Transverse colon (tissue), 4 donors: ENCODE measurements around the gene RABL2A. TPM values are rescaled to one million over a fixed set of nuclear protein-coding genes. Genes with fewer than 3 reads are reported as not detected.
A peak's percentile ranks its signal among the peaks of the same experiment; 100 is the strongest.
"Not testable (repeated sequence)": the region's sequence is repeated elsewhere in the genome, so short reads cannot be mapped to it uniquely, and the experiment has no call there.

Source experiments
- DNase-seq: peaks from one replicate; pipeline ENCODE4 v3.0.0-alpha.2; 2019
- H3K27ac ChIP-seq, 4 donors: fragments of 200-600 bp; sonication (generic); 2 replicates each; pipeline ENCODE4 v1.5.1; 2016 to 2018; ENCODE audit warnings: inconsistent platforms in 4 of 4
- H3K27me3 ChIP-seq: fragments of 200-600 bp; sonication (generic); 2 replicates; pipeline ENCODE4 v1.5.1; 2017; ENCODE audit warnings: inconsistent platforms
- H3K36me3 ChIP-seq, 4 donors: fragments of 200-600 bp; sonication (generic); 2 replicates each; pipeline ENCODE4 v1.5.1; 2017 to 2019; ENCODE audit warnings: inconsistent platforms in 4 of 4
- H3K4me1 ChIP-seq, 4 donors: fragments of 200-600 bp; sonication (generic); 2 replicates each; pipeline ENCODE4 v1.5.1; 2017 to 2020; ENCODE audit warnings: inconsistent platforms in 4 of 4
- H3K4me3 ChIP-seq, 4 donors: fragments of 200-600 bp; sonication (generic); 1 replicate in 1 of 4; 2 replicates in 3 of 4; pipeline versions ENCODE4 v1.5.1 to v1.6.1; 2017 to 2019; ENCODE audit warnings: inconsistent platforms in 4 of 4
- H3K9me3 ChIP-seq, 2 donors: fragments of 200-600 bp; sonication (generic); 2 replicates each; pipeline ENCODE4 v1.5.1; 2017 to 2019; ENCODE audit warnings: inconsistent platforms in 2 of 2
- WGBS, 2 donors: methylation state at CpG; one replicate each; pipeline ENCODE4 v1.1.5; 2018; ENCODE audit warnings: low coverage in 1 of 2; 5-methylcytosine and 5-hydroxymethylcytosine counted together
- in situ Hi-C, 4 donors: fragments of 200-750 bp; cut with MboI; loops; one replicate each; pipeline versions ENCODE4 v1.15.0 to v1.15.1; 2017; ENCODE audit warnings: low sequenced_read_pairs in 3 of 4, low pct_ligation_motif_present in 1 of 4, low pct_unique_long_range_greater_than_20kb in 1 of 4
- intact Hi-C: fragments of 100-400 bp; cut with DNase I; formaldehyde crosslinking; loops from one replicate; pipeline ENCODE4 v1.15.1; 2023; ENCODE audit warnings: low total_unique reads
- total RNA-seq, 4 donors: library from RNA; depleted of rRNA; stranded (reverse); fragments of >200 nt; gene quantifications; one replicate each; pipeline ENCODE4 v1.1.0, GENCODE V29; 2016
- TF ChIP-seq, protein P1 (sequence below), 5 experiments: fragments of 200-600 bp in 3 of 5; fragments of 450-650 bp in 2 of 5; sonication (generic) in 3 of 5; IDR thresholded peaks; 1 replicate in 2 of 5; 2 replicates in 3 of 5; pipeline ENCODE4 v1.5.1; 2016 to 2017; ENCODE audit warnings: antibody characterized with exemption in 5 of 5, inconsistent platforms in 3 of 5, mild to moderate bottlenecking in 2 of 5, moderate library complexity in 1 of 5

The RABL2A gene
- total RNA-seq, 4 donors from 2014 or later: 13.5 to 44.8 (median 16.6) TPM

DNA sequence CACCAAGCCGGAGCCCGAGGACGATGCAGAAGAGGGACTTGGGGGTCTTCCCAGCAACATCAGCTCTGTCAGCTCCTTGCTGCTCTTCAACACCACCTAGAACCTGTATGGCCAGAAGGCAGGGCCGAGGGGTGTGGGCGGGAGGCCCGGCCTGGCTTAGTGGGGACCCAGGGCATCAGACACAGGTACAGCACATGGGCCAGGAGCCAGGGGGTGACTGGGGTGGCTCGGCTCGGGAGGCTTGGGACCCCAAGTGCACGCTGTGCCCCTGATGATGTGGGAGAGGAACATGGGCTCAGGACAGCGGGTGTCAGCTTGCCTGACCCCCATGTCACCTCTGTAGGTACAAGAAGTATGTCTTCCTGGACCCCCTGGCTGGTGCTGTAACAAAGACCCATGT, 31.3 kb upstream of the RABL2A start:
- H3K4me3 ChIP-seq, H3K36me3 ChIP-seq, in situ Hi-C loops, H3K9me3 ChIP-seq, H3K27ac ChIP-seq, intact Hi-C loops, H3K27me3 ChIP-seq, DNase-seq, H3K4me1 ChIP-seq: not testable (repeated sequence)
- WGBS, 2 donors: 95% methylated on average over 7 of the region's 10 CpGs; no CpG with 5 or more reads in 1 of the 2 donors

DNA sequence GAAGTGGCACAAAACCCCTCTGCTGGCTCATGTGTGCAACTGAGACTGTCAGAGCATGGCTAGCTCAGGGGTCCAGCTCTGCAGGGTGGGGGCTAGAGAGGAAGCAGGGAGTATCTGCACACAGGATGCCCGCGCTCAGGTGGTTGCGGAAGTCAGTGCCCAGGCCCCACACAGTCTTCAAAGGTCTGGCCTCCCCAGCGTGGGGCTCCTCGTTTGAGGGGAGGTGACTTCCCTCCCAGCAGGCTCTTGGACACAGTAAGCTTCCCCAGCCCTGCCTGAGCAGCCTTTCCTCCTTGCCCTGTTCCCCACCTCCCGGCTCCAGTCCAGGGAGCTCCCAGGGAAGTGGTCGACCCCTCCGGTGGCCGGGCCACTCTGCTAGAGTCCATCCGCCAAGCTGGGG, 29.9 kb upstream of the RABL2A start:
- DNase-seq, H3K36me3 ChIP-seq, H3K27me3 ChIP-seq, H3K4me3 ChIP-seq, in situ Hi-C loops, H3K9me3 ChIP-seq, H3K4me1 ChIP-seq, intact Hi-C loops, H3K27ac ChIP-seq: not testable (repeated sequence)
- WGBS, 2 donors: 95% methylated on average over 6 of the region's 10 CpGs; no CpG with 5 or more reads in 1 of the 2 donors

DNA sequence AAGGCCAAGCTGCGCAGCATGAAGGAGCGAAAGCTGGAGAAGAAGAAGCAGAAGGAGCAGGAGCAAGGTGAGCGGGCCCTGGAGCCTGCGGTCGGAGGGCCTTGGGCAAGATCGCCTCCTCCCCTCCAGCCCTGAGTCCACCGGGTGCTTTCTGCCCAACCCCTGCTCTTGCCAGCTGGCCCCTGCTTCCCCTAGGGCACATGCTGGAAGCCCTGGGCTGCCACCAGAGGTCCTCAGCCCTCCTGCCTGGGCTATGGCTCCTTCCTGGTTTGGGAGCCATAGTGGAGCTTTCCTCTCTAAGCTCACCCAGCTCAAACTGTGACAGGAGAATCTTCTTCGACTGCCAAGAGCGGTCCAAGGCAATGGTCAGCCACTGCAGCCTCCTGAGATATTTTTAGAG, 29.5 kb upstream of the RABL2A start:
- whole genome bisulfite sequencing, 2 donors: no CpG with 5 or more reads among the region's 9 CpGs
- intact Hi-C loops, H3K9me3 ChIP-seq, H3K27me3 ChIP-seq, H3K4me3 ChIP-seq, H3K27ac ChIP-seq, DNase-seq, H3K4me1 ChIP-seq, in situ Hi-C loops, H3K36me3 ChIP-seq: not testable (repeated sequence)

DNA sequence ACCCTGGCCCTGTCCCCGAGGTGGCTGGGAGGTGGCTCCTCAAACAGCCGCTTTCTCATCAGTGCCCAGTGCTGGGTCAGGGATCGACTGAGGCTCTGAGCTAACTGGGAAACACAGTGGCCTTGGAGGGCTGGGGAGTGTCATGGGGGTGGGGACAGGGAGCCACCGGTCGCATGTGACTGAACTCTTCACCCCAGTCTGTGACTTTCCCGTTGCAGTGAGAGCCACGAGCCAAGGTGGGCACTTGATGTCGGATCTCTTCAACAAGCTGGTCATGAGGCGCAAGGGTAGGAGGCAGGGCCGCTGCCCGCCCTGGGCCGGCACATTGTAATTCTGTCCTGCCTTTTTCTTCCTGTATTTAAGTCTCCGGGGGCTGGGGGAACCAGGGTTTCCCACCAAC, 28.9 kb upstream of the RABL2A start:
- H3K36me3 ChIP-seq, H3K9me3 ChIP-seq, H3K4me3 ChIP-seq, in situ Hi-C loops, H3K27ac ChIP-seq, H3K4me1 ChIP-seq, intact Hi-C loops, DNase-seq, H3K27me3 ChIP-seq: not testable (repeated sequence)
- 83% methylated on average over 11 of the region's 13 CpGs; no CpG with 5 or more reads in 1 of the 2 donors for WGBS, 2 donors

DNA sequence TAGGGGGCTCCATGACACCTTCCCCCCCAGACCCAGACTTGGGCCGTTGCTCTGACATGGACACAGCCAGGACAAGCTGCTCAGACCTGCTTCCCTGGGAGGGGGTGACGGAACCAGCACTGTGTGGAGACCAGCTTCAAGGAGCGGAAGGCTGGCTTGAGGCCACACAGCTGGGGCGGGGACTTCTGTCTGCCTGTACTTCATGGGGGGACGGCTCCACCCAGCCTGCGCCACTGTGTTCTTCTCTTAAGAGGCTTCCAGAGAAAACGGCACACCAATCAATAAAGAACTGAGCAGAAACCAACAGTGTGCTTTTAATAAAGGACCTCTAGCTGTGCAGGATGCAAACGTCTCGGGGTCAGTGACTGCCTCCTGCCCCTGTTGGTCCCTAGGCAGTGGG, 28.3 kb upstream of the RABL2A start:
- in situ Hi-C loops, intact Hi-C loops, DNase-seq, H3K4me3 ChIP-seq, H3K36me3 ChIP-seq, H3K4me1 ChIP-seq, H3K27me3 ChIP-seq, H3K27ac ChIP-seq, H3K9me3 ChIP-seq: not testable (repeated sequence)
- WGBS, 2 donors: 90% methylated on average over 4 of the region's 9 CpGs; no CpG with 5 or more reads in 1 of the 2 donors

DNA sequence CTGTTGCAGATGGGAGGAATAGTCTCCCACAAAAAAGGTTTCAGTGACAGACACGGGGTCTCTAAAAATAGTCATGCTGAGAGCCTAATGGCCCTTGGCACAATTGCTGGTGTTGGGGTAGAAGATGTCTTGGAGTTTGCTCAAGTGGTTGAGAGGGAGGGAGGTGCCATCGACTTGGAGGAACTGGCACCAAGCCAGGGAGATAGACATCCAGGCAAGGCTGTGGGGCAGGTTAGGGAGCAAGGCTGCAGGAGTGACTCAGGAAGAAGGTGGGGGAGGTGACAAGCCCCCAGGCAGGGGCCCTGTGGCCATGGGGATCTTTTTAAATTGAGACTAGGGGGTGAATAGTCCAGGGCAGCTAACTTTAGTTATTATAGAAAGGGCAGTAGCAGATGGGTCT, 27.9 kb upstream of the RABL2A start:
- in situ Hi-C loops, H3K36me3 ChIP-seq, H3K4me3 ChIP-seq, intact Hi-C loops, DNase-seq, H3K4me1 ChIP-seq, H3K27me3 ChIP-seq, H3K9me3 ChIP-seq, H3K27ac ChIP-seq: not testable (repeated sequence)
- 18% methylated on average over 1 of the region's 2 CpGs; no CpG with 5 or more reads in 1 of the 2 donors for whole genome bisulfite sequencing, 2 donors

DNA sequence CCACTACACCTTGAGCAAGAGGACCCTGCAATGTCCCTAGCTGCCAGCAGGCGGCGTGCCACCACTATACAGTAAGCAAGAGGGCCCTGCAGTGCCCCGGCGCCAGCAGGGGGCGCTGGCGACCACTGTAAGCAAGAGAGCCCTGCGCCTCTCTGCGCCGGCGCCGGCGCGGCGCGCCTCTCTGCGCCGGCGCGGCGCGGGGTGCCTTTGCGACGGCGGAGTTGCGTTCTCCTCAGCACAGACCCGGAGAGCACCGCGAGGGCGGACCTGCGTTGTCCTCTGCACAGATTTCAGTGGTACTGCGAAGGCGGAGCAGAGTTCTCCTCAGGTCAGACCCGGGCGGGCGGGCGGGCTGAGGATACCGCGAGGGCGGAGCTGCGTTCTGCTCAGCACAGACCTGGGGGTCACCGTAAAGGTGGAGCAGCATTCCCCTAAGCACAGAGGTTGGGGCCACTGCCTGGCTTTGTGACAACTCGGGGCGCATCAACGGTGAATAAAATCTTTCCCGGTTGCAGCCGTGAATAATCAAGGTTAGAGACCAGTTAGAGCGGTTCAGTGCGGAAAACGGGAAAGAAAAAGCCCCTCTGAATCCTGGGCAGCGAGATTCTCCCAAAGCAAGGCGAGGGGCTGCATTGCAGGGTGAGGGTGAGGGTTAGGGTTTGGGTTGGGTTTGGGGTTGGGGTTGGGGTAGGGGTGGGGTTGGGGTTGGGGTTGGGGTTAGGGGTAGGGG, 24.9 kb upstream of the RABL2A start:
- DNase-seq: peak; percentile 67
- 91% methylated on average over 45 of the region's 51 CpGs; no CpG with 5 or more reads in 1 of the 2 donors for WGBS, 2 donors
- H3K27me3 ChIP-seq, H3K4me3 ChIP-seq, H3K27ac ChIP-seq, H3K4me1 ChIP-seq, H3K9me3 ChIP-seq, H3K36me3 ChIP-seq, in situ Hi-C loops, intact Hi-C loops: not testable (repeated sequence)
- TF ChIP-seq, protein P1, sequence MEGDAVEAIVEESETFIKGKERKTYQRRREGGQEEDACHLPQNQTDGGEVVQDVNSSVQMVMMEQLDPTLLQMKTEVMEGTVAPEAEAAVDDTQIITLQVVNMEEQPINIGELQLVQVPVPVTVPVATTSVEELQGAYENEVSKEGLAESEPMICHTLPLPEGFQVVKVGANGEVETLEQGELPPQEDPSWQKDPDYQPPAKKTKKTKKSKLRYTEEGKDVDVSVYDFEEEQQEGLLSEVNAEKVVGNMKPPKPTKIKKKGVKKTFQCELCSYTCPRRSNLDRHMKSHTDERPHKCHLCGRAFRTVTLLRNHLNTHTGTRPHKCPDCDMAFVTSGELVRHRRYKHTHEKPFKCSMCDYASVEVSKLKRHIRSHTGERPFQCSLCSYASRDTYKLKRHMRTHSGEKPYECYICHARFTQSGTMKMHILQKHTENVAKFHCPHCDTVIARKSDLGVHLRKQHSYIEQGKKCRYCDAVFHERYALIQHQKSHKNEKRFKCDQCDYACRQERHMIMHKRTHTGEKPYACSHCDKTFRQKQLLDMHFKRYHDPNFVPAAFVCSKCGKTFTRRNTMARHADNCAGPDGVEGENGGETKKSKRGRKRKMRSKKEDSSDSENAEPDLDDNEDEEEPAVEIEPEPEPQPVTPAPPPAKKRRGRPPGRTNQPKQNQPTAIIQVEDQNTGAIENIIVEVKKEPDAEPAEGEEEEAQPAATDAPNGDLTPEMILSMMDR (IDR thresholded peaks at IDR 0.05): peak; percentile 30 to 70 (median 52)
